Loucy (cell line): ENCODE results near the gene DENND4A.

Experiments used
- H2AFZ ChIP-seq: fragments of 200-600 bp; sonication (generic); 2 replicates; pipeline ENCODE4 v1.6.0; 2016; ENCODE audit warnings: antibody characterized with exemption, mild to moderate bottlenecking, low read length, moderate library complexity
- H3F3A ChIP-seq: fragments of 200-600 bp; 2 replicates; pipeline ENCODE4 v1.6.0; 2016; ENCODE audit warnings: antibody characterized with exemption, low read depth, mild to moderate bottlenecking
- H3K27me3 ChIP-seq: fragments of 200-600 bp; sonication (generic); 2 replicates; pipeline ENCODE4 v1.6.1; 2014; ENCODE audit warnings: low read length, mild to moderate bottlenecking; ENCODE audit not compliant: insufficient read depth, poor library complexity, severe bottlenecking
- H3K36me3 ChIP-seq: fragments of 200-600 bp; sonication (generic); 2 replicates; pipeline ENCODE4 v1.6.1; 2016; ENCODE audit warnings: low read length; ENCODE audit not compliant: insufficient read depth
- H3K4me1 ChIP-seq: fragments of 200-600 bp; sonication (generic); 2 replicates; pipeline ENCODE4 v1.5.1; 2014; ENCODE audit warnings: low read length, mild to moderate bottlenecking; ENCODE audit not compliant: insufficient read depth, poor library complexity, severe bottlenecking
- H3K4me2 ChIP-seq: fragments of 200-600 bp; sonication (generic); 2 replicates; pipeline ENCODE4 v1.6.0; 2014; ENCODE audit warnings: antibody characterized with exemption, low read length, low read depth, mild to moderate bottlenecking; ENCODE audit not compliant: poor library complexity, severe bottlenecking
- H3K4me3 ChIP-seq: fragments of 200-600 bp; sonication (generic); 2 replicates; pipeline ENCODE4 v1.5.1; 2014; ENCODE audit warnings: low read length, mild to moderate bottlenecking, mixed read lengths; ENCODE audit not compliant: poor library complexity, severe bottlenecking
- H3K79me2 ChIP-seq: fragments of 200-600 bp; sonication (generic); 2 replicates; pipeline ENCODE4 v1.6.1; 2014; ENCODE audit warnings: low read length; ENCODE audit not compliant: insufficient read depth
- H3K9ac ChIP-seq: fragments of 200-600 bp; sonication (generic); 2 replicates; pipeline ENCODE4 v1.6.0; 2014; ENCODE audit warnings: mild to moderate bottlenecking, low read depth, low read length, moderate library complexity; ENCODE audit not compliant: poor library complexity, severe bottlenecking
- H3K9me2 ChIP-seq: fragments of 200-600 bp; sonication (generic); replicated peaks from 2 replicates; pipeline ENCODE4 v1.6.1; 2016; ENCODE audit warnings: low read depth, low read length, mixed read lengths
- H3K9me3 ChIP-seq: fragments of 200-600 bp; sonication (generic); 2 replicates; pipeline ENCODE4 v1.6.1; 2014; ENCODE audit warnings: mild to moderate bottlenecking, antibody characterized with exemption, low read length, low read depth; ENCODE audit not compliant: insufficient read depth
- H4K20me1 ChIP-seq: fragments of 200-600 bp; sonication (generic); 2 replicates; pipeline ENCODE4 v1.6.0; 2014; ENCODE audit warnings: antibody characterized with exemption, low read length, mild to moderate bottlenecking; ENCODE audit not compliant: insufficient read depth, poor library complexity, severe bottlenecking
- EZH2phosphoT487 ChIP-seq: fragments of 200-600 bp; IDR thresholded peaks from 2 replicates; pipeline ENCODE4 v1.6.1; 2018; ENCODE audit warnings: antibody characterized with exemption, mild to moderate bottlenecking, moderate library complexity, borderline replicate concordance
- TF ChIP-seq, protein P1 (sequence below): fragments of 200-600 bp; sonication (generic); conservative IDR thresholded peaks from 2 replicates; pipeline ENCODE4 v1.5.1; 2014; ENCODE audit warnings: mild to moderate bottlenecking, antibody characterized with exemption, low read length

DENND4A gene

DNA sequence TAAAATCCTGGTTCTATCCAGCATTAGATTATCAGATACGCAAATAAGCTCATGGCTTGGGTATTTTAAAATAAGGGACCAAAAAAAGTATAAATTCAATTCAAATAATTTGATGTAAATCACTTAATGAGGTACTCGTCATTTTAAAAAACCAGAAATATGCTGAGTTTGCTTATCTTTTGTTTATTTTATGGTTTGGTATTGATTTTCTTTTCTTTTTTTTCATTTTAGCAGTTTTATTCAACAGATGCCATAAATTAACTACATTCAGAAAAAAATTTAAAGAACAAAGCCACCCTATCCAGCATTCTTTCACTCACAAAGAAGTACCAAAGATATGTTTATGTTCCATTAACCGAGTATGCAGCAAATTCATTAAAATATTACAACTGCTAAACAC, 22.6 kb downstream of the DENND4A start:
- Histone ChIP-seq H3K79me2 (peaks cover 6% of the 10 kb centered on the region; the same call in 1 of the 2 replicates), H3K4me1 (peaks cover 12% of the 10 kb centered on the region), H3K4me2 (no peak overlapping the region), H3K9me3 (no peaks in the 10 kb centered on the region), H3K36me3 (no peaks in the 10 kb centered on the region), H2AFZ (no peak overlapping the region), H3K9me2 (no peaks in the 10 kb centered on the region), H4K20me1 (no peaks in the 10 kb centered on the region), H3K27me3 (no peaks in the 10 kb centered on the region), H3K9ac (no peak overlapping the region), H3F3A (no peaks in the 10 kb centered on the region), H3K4me3 (no peak overlapping the region)
- no peak for TF ChIP-seq EZH2phosphoT487
- TF ChIP-seq, protein P1, sequence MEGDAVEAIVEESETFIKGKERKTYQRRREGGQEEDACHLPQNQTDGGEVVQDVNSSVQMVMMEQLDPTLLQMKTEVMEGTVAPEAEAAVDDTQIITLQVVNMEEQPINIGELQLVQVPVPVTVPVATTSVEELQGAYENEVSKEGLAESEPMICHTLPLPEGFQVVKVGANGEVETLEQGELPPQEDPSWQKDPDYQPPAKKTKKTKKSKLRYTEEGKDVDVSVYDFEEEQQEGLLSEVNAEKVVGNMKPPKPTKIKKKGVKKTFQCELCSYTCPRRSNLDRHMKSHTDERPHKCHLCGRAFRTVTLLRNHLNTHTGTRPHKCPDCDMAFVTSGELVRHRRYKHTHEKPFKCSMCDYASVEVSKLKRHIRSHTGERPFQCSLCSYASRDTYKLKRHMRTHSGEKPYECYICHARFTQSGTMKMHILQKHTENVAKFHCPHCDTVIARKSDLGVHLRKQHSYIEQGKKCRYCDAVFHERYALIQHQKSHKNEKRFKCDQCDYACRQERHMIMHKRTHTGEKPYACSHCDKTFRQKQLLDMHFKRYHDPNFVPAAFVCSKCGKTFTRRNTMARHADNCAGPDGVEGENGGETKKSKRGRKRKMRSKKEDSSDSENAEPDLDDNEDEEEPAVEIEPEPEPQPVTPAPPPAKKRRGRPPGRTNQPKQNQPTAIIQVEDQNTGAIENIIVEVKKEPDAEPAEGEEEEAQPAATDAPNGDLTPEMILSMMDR = no peak

DNA sequence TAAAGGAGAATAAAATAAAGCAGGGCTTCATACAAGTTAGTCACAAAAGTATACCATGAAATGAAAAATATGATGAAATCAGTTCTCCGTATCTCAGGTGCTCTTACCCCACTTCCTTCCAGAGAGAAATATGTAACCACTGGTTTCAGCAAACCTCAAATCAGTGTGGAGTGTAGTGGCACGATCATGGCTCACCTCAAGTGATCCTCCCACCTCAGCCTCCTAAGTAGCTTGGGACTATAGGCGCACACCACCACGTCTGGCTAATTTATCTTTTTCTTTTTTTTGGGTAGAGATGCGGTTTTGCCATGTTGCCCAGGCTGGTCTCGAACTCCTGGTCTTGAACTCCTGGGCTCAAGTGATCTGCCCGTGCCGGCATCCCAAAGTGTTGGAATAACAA, 24.2 kb downstream of the DENND4A start:
- no peaks in the 10 kb centered on the region for H3F3A ChIP-seq
- no peaks in the 10 kb centered on the region for H3K9me2 ChIP-seq

DNA sequence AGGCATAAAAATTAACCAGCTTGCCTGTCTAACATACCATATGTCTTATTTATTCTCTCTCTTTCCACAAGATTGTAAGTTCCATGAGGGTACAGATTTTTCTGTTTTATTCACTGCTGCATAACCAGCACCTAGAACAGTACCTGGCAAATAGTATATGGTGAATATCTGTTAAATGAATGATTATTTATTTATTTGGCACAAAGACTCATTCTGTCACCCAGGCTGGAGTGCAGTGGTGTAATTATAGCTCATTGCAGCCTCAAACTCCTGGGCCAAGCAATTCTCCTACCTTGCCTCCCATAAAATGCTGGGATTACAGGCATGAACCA, 24.9 kb downstream of the DENND4A start:
- TF ChIP-seq, protein P1 = no peak
- TF ChIP-seq EZH2phosphoT487 = no peak
- no peaks in the 10 kb centered on the region for H4K20me1 ChIP-seq
- H3K4me2 ChIP-seq = no peak overlapping the region
- H3F3A ChIP-seq = no peaks in the 10 kb centered on the region
- no peaks in the 10 kb centered on the region for H3K36me3 ChIP-seq
- H3K9me3 ChIP-seq = no peaks in the 10 kb centered on the region
- no peaks in the 10 kb centered on the region for H3K4me1 ChIP-seq
- no peak overlapping the region for H3K9ac ChIP-seq
- H3K27me3 ChIP-seq = no peaks in the 10 kb centered on the region
- no peak overlapping the region for H3K4me3 ChIP-seq
- no peak overlapping the region for H2AFZ ChIP-seq
- H3K79me2 ChIP-seq = peaks cover 3% of the 10 kb centered on the region
- H3K9me2 ChIP-seq = no peaks in the 10 kb centered on the region

More for the DNA sequence above, 24.2 kb downstream of the DENND4A start:
- H3K4me3 ChIP-seq = no peak overlapping the region
- no peak overlapping the region for H3K4me2 ChIP-seq
- no peaks in the 10 kb centered on the region for H3K9me3 ChIP-seq
- H3K9ac ChIP-seq = no peak overlapping the region
- H2AFZ ChIP-seq = no peak overlapping the region
- H3K4me1 ChIP-seq = peaks cover 3% of the 10 kb centered on the region
- no peaks in the 10 kb centered on the region for H3K27me3 ChIP-seq
- H3K79me2 ChIP-seq = peaks cover 2% of the 10 kb centered on the region; the same call in 1 of the 2 replicates
- TF ChIP-seq, protein P1 = no peak
- no peak for TF ChIP-seq EZH2phosphoT487
- H3K36me3 ChIP-seq = no peaks in the 10 kb centered on the region
- no peaks in the 10 kb centered on the region for H4K20me1 ChIP-seq
